Activated B cell treated with CpG ODN at 0.5 μM for 24 hours (primary cell): ENCODE measurements around the gene FDX1. TPM values are rescaled to one million over a fixed set of nuclear protein-coding genes. Genes with fewer than 3 reads are reported as not detected.
"Not testable (repeated sequence)": the region's sequence is repeated elsewhere in the genome, so short reads cannot be mapped to it uniquely, and the experiment has no call there.

ENCODE experiments used
- ATAC-seq: fragments of 200-7000 bp; cut with Tn5 transposase; one replicate; pipeline ENCODE4 v1.10.0; 2021; ENCODE audit warnings: low read depth, mild to moderate bottlenecking, moderate library complexity
- CTCF ChIA-PET: fragments of 350-600 bp; sonication (Branson Sonifier 250); formaldehyde crosslinking; loops from one replicate; lab custom pipeline; 2021; ENCODE audit warnings: antibody characterized with exemption; lab: Charles Lee
- POLR2A ChIA-PET: fragments of 350-600 bp; sonication (Branson Sonifier 250); formaldehyde crosslinking; loops from one replicate; lab custom pipeline; 2021; ENCODE audit warnings: antibody characterized with exemption; lab: Charles Lee
- DNase-seq: peaks from one replicate; pipeline ENCODE4 v3.0.0; 2022
- H3K27ac Mint-ChIP-seq: one replicate; pipeline ENCODE4 v1.8.0; 2020; ENCODE audit warnings: mixed read lengths
- H3K27me3 Mint-ChIP-seq: one replicate; pipeline ENCODE4 v1.8.0; 2021; ENCODE audit warnings: mixed read lengths
- H3K36me3 Mint-ChIP-seq: one replicate; pipeline ENCODE4 v1.8.0; 2021; ENCODE audit warnings: low read depth, mixed read lengths
- H3K4me1 Mint-ChIP-seq: one replicate; pipeline ENCODE4 v1.8.0; 2021; ENCODE audit warnings: mixed read lengths
- H3K4me3 Mint-ChIP-seq: one replicate; pipeline ENCODE4 v1.8.0; 2020; ENCODE audit warnings: mild to moderate bottlenecking, mixed read lengths
- H3K9me3 Mint-ChIP-seq: one replicate; pipeline ENCODE4 v1.8.0; 2020; ENCODE audit warnings: mixed read lengths
- CTCF ChIP-seq: fragments of 200-600 bp; IDR thresholded peaks from one replicate; pipeline ENCODE4 v1.8.0; 2022; ENCODE audit warnings: antibody characterized with exemption, mild to moderate bottlenecking
- intact Hi-C: fragments of 100-400 bp; cut with micrococcal nuclease; formaldehyde crosslinking; loops from one replicate; pipeline ENCODE4 v1.15.1; 2024
- total RNA-seq: library from RNA; stranded (reverse); gene quantifications from 2 replicates; pipeline ENCODE4 v1.2.3, GENCODE V29; 2022

The FDX1 gene
- total RNA-seq, 1 donor from 2014 or later = 8.7 TPM

- no peak for TF ChIP-seq CTCF
- DNase-seq = no peak
- CTCF ChIA-PET = no interaction called here
- no peaks in the 10 kb centered on the region for H3K4me1 Mint-ChIP-seq
- POLR2A ChIA-PET = no interaction called here
- H3K4me3 Mint-ChIP-seq = no peak overlapping the region
- no peaks in the 10 kb centered on the region for H3K27me3 Mint-ChIP-seq
- H3K27ac Mint-ChIP-seq = no peak overlapping the region
- ATAC-seq = no peak
- peaks cover 3% of the 10 kb centered on the region for H3K9me3 Mint-ChIP-seq
- no peaks in the 10 kb centered on the region for H3K36me3 Mint-ChIP-seq
- intact Hi-C loops = no loop called here
These were observed 22.4 kb upstream of the FDX1 start for GRCh38 chr11:110407315-110407714.

- CTCF ChIA-PET = interaction anchor here (1.3 kb wide), 1 partner anchor 820 kb away, joined by 3 read pairs; no protein-coding TSS in a partner anchor
- H3K4me3 Mint-ChIP-seq = no peak overlapping the region
These were observed 20.6 kb upstream of the FDX1 start for GRCh38 chr11:110409174-110409573.

GRCh38 chr11:110410651-110411050 is 19.1 kb upstream of the FDX1 start:
- POLR2A ChIA-PET = no interaction called here
- ATAC-seq (no peak), DNase-seq (no peak)
- no peak overlapping the region for H3K4me3 Mint-ChIP-seq
- CTCF ChIA-PET = no interaction called here
- H3K9me3 Mint-ChIP-seq = peaks cover 3% of the 10 kb centered on the region
- no peaks in the 10 kb centered on the region for H3K36me3 Mint-ChIP-seq
- H3K4me1 Mint-ChIP-seq = no peaks in the 10 kb centered on the region
- TF ChIP-seq CTCF = no peak
- intact Hi-C loops = no loop called here
- H3K27ac Mint-ChIP-seq = no peak overlapping the region
- H3K27me3 Mint-ChIP-seq = no peaks in the 10 kb centered on the region

More at GRCh38 chr11:110409174-110409573, 20.6 kb upstream of the FDX1 start:
- no peak for TF ChIP-seq CTCF
- intact Hi-C loops = no loop called here
- no peak for DNase-seq
- H3K27me3 Mint-ChIP-seq = no peaks in the 10 kb centered on the region
- no peaks in the 10 kb centered on the region for H3K36me3 Mint-ChIP-seq
- ATAC-seq = no peak
- peaks cover 3% of the 10 kb centered on the region for H3K9me3 Mint-ChIP-seq
- no peak overlapping the region for H3K27ac Mint-ChIP-seq
- POLR2A ChIA-PET = no interaction called here
- no peaks in the 10 kb centered on the region for H3K4me1 Mint-ChIP-seq

GRCh38 chr11:110415081-110415480 is 14.7 kb upstream of the FDX1 start:
- Mint-ChIP-seq H3K4me1 (no peaks in the 10 kb centered on the region), H3K36me3 (no peaks in the 10 kb centered on the region), H3K27me3 (peaks cover 8% of the 10 kb centered on the region), H3K4me3 (no peak overlapping the region), H3K9me3 (no peaks in the 10 kb centered on the region), H3K27ac (no peak overlapping the region)
- ChIA-PET CTCF (no interaction called here), POLR2A (no interaction called here)
- TF ChIP-seq CTCF = no peak
- intact Hi-C loops = no loop called here
- DNase-seq (no peak), ATAC-seq (no peak)

GRCh38 chr11:110421658-110422057 is 8.1 kb upstream of the FDX1 start:
- POLR2A ChIA-PET, H3K27ac Mint-ChIP-seq, DNase-seq, H3K36me3 Mint-ChIP-seq, ATAC-seq, H3K27me3 Mint-ChIP-seq, intact Hi-C loops, H3K4me1 Mint-ChIP-seq, CTCF ChIA-PET, H3K4me3 Mint-ChIP-seq: not testable (repeated sequence)
- H3K9me3 Mint-ChIP-seq = peaks cover 10% of the 10 kb centered on the region
